ENCODE data around the gene ZNF492.

Gene ZNF492

GRCh38 chr19:22606212-22606553, 27.9 kb upstream of the ZNF492 start:
- Histone ChIP-seq H3K36me3 (ENCODE audit: control insufficient read depth, low read length) (no peaks in the 10 kb centered on the region), H3K27ac (ENCODE audit: low read depth, low read length) (no peak overlapping the region), H3K4me3 (ENCODE audit: low read length) (no peak overlapping the region), H3K79me2 (ENCODE audit: control insufficient read depth, low read length) (no peaks in the 10 kb centered on the region), H3K9me2 (replicated peaks; ENCODE audit: control insufficient read depth, low read length) (no peaks in the 10 kb centered on the region), H3K9me3 (ENCODE audit: control insufficient read depth, insufficient read depth, low read length) (peaks cover 10% of the 10 kb centered on the region; the same call in 1 of the 2 replicates), H4K20me1 (ENCODE audit: control insufficient read depth, insufficient read depth, low read depth, low read length) (no peaks in the 10 kb centered on the region), H3K4me1 (ENCODE audit: control insufficient read depth, low read length) (no peaks in the 10 kb centered on the region), H3F3A (ENCODE audit: control insufficient read depth, insufficient read depth) (no peaks in the 10 kb centered on the region), H3K4me2 (ENCODE audit: low read length) (no peak overlapping the region), H3K27me3 (ENCODE audit: control insufficient read depth, low read length) (no peaks in the 10 kb centered on the region)
- TF ChIP-seq CTCF (IDR thresholded peaks at IDR 0.05; ENCODE audit: low read depth, low read length, poor library complexity, severe bottlenecking) (no peak), EZH2phosphoT487 (IDR thresholded peaks at IDR 0.05; ENCODE audit: borderline replicate concordance, low read length) (no peak)

GRCh38 chr19:22606954-22607652, 27.0 kb upstream of the ZNF492 start:
- no peak for TF ChIP-seq EZH2phosphoT487 (IDR thresholded peaks at IDR 0.05; ENCODE audit: borderline replicate concordance, low read length)
- no peak for TF ChIP-seq CTCF (IDR thresholded peaks at IDR 0.05; ENCODE audit: low read depth, low read length, poor library complexity, severe bottlenecking)
- no peak overlapping the region for H3K4me2 ChIP-seq (ENCODE audit: low read length)
- no peaks in the 10 kb centered on the region for H3K79me2 ChIP-seq (ENCODE audit: control insufficient read depth, low read length)
- H4K20me1 ChIP-seq (ENCODE audit: control insufficient read depth, insufficient read depth, low read depth, low read length): no peaks in the 10 kb centered on the region
- no peaks in the 10 kb centered on the region for H3K27me3 ChIP-seq (ENCODE audit: control insufficient read depth, low read length)
- H3K9me2 ChIP-seq (replicated peaks; ENCODE audit: control insufficient read depth, low read length): no peaks in the 10 kb centered on the region
- no peak overlapping the region for H3K27ac ChIP-seq (ENCODE audit: low read depth, low read length)
- H3K36me3 ChIP-seq (ENCODE audit: control insufficient read depth, low read length): no peaks in the 10 kb centered on the region
- no peaks in the 10 kb centered on the region for H3F3A ChIP-seq (ENCODE audit: control insufficient read depth, insufficient read depth)
- no peaks in the 10 kb centered on the region for H3K4me1 ChIP-seq (ENCODE audit: control insufficient read depth, low read length)
- no peak overlapping the region for H3K4me3 ChIP-seq (ENCODE audit: low read length)
- peaks cover 10% of the 10 kb centered on the region; the same call in 1 of the 2 replicates for H3K9me3 ChIP-seq (ENCODE audit: control insufficient read depth, insufficient read depth, low read length)

- Histone ChIP-seq H3K4me2 (ENCODE audit: low read length) (no peak overlapping the region), H3K27ac (ENCODE audit: low read depth, low read length) (no peak overlapping the region), H3K79me2 (ENCODE audit: control insufficient read depth, low read length) (no peaks in the 10 kb centered on the region), H3K9me2 (replicated peaks; ENCODE audit: control insufficient read depth, low read length) (no peaks in the 10 kb centered on the region), H3K27me3 (ENCODE audit: control insufficient read depth, low read length) (no peaks in the 10 kb centered on the region), H3K36me3 (ENCODE audit: control insufficient read depth, low read length) (no peaks in the 10 kb centered on the region), H3K4me3 (ENCODE audit: low read length) (no peak overlapping the region), H3K9me3 (ENCODE audit: control insufficient read depth, insufficient read depth, low read length) (peaks cover 10% of the 10 kb centered on the region; the same call in 1 of the 2 replicates), H3F3A (ENCODE audit: control insufficient read depth, insufficient read depth) (no peaks in the 10 kb centered on the region), H3K4me1 (ENCODE audit: control insufficient read depth, low read length) (no peaks in the 10 kb centered on the region), H4K20me1 (ENCODE audit: control insufficient read depth, insufficient read depth, low read depth, low read length) (no peaks in the 10 kb centered on the region)
- TF ChIP-seq CTCF (IDR thresholded peaks at IDR 0.05; ENCODE audit: low read depth, low read length, poor library complexity, severe bottlenecking): no peak
- TF ChIP-seq EZH2phosphoT487 (IDR thresholded peaks at IDR 0.05; ENCODE audit: borderline replicate concordance, low read length): no peak
Observed at GRCh38 chr19:22607653-22608430, 26.3 kb upstream of the ZNF492 start.

All from DOHH2 (cell line).